Suprapubic skin (tissue), 4 donors: Measurements from ENCODE around the gene INSL3. TPM values are rescaled to one million over a fixed set of nuclear protein-coding genes. Genes with fewer than 3 reads are reported as not detected.

ENCODE experiments used
- DNase-seq, 2 donors: peaks; one replicate each; pipeline ENCODE4 v3.0.0-alpha.2; 2019; ENCODE audit warnings: low spot score in 2 of 2
- H3K27ac ChIP-seq: fragments of 200-600 bp; sonication (generic); one replicate; pipeline ENCODE4 v1.5.1; 2019
- H3K27me3 ChIP-seq: fragments of 200-600 bp; sonication (generic); one replicate; pipeline ENCODE4 v1.5.1; 2019
- H3K36me3 ChIP-seq: fragments of 200-600 bp; sonication (generic); one replicate; pipeline ENCODE4 v1.5.1; 2019
- H3K4me1 ChIP-seq: fragments of 200-600 bp; sonication (generic); one replicate; pipeline ENCODE4 v1.5.1; 2019
- H3K4me3 ChIP-seq: fragments of 200-600 bp; sonication (generic); one replicate; pipeline ENCODE4 v1.5.1; 2019; ENCODE audit warnings: mild to moderate bottlenecking
- H3K9me3 ChIP-seq: fragments of 200-600 bp; sonication (generic); one replicate; pipeline ENCODE4 v1.5.1; 2019
- CTCF ChIP-seq, 2 donors: fragments of 200-600 bp in 1 of 2; fragments of 450-650 bp in 1 of 2; sonication (generic) in 1 of 2; IDR thresholded peaks; one replicate each; pipeline ENCODE4 v1.5.1; 2016 to 2019; ENCODE audit warnings: antibody characterized with exemption in 2 of 2, mild to moderate bottlenecking in 1 of 2, moderate library complexity in 1 of 2
- EP300 ChIP-seq: sonication (generic); formaldehyde crosslinking; IDR thresholded peaks from one replicate; pipeline ENCODE4 v1.6.1; 2017; ENCODE audit warnings: antibody characterized with exemption
- POLR2A ChIP-seq, 2 donors: fragments of 450-650 bp; IDR thresholded peaks; one replicate each; pipeline ENCODE4 v1.6.1; 2017; ENCODE audit warnings: antibody characterized with exemption in 2 of 2, mild to moderate bottlenecking in 2 of 2, moderate library complexity in 2 of 2
- POLR2AphosphoS5 ChIP-seq, 3 donors: sonication (generic); formaldehyde crosslinking; IDR thresholded peaks; one replicate each; pipeline ENCODE4 v1.6.1; 2017; ENCODE audit warnings: antibody characterized with exemption in 3 of 3
- WGBS: methylation state at CpG from one replicate; pipeline ENCODE4 v1.1.5; 2018; 5-methylcytosine and 5-hydroxymethylcytosine counted together
- total RNA-seq, 4 donors: library from RNA; depleted of rRNA; stranded (reverse); fragments of >200 nt; gene quantifications; one replicate each; pipeline ENCODE4 v1.1.0, GENCODE V29; 2016

INSL3 gene
- total RNA-seq, 4 donors from 2014 or later = not detected

GRCh38 chr19:17797424-17798201 is 23.7 kb downstream of the INSL3 start:
- 47% methylated on average over 10 of the region's 11 CpGs for WGBS
- Histone ChIP-seq H3K27me3 (peaks cover 61% of the 10 kb centered on the region), H3K36me3 (no peaks in the 10 kb centered on the region), H3K27ac (no peak overlapping the region), H3K4me1 (peaks cover 18% of the 10 kb centered on the region), H3K9me3 (no peaks in the 10 kb centered on the region), H3K4me3 (no peak overlapping the region)
- no peak for DNase-seq
- TF ChIP-seq POLR2AphosphoS5 (IDR thresholded peaks at IDR 0.05) (no peak), EP300 (no peak)

- 50% methylated on average over 1 of the region's 1 CpG for WGBS
- DNase-seq = no peak
- Histone ChIP-seq H3K27ac (no peak overlapping the region), H3K4me3 (no peak overlapping the region), H3K4me1 (peaks cover 18% of the 10 kb centered on the region), H3K27me3 (peaks cover 54% of the 10 kb centered on the region), H3K36me3 (no peaks in the 10 kb centered on the region), H3K9me3 (no peaks in the 10 kb centered on the region)
- TF ChIP-seq POLR2AphosphoS5 (IDR thresholded peaks at IDR 0.05) (no peak), EP300 (no peak), POLR2A (IDR thresholded peaks at IDR 0.05) (no peak), CTCF (IDR thresholded peaks at IDR 0.05) (no peak)
Observed at GRCh38 chr19:17796838-17797423, 24.4 kb downstream of the INSL3 start.

GRCh38 chr19:17796013-17796837 is 25.1 kb downstream of the INSL3 start:
- no peaks in the 10 kb centered on the region for H3K9me3 ChIP-seq
- H3K4me3 ChIP-seq = no peak overlapping the region
- TF ChIP-seq CTCF (IDR thresholded peaks at IDR 0.05) (no peak), POLR2AphosphoS5 (IDR thresholded peaks at IDR 0.05) (no peak), POLR2A (IDR thresholded peaks at IDR 0.05) (no peak), EP300 (no peak)
- no peaks in the 10 kb centered on the region for H3K36me3 ChIP-seq
- peaks cover 49% of the 10 kb centered on the region for H3K27me3 ChIP-seq
- peaks cover 23% of the 10 kb centered on the region for H3K4me1 ChIP-seq
- H3K27ac ChIP-seq = no peak overlapping the region
- DNase-seq = no peak
- WGBS = 58% methylated on average over 4 of the region's 6 CpGs

GRCh38 chr19:17795495-17795856 is 25.8 kb downstream of the INSL3 start:
- Histone ChIP-seq H3K4me1 (peaks cover 30% of the 10 kb centered on the region), H3K36me3 (no peaks in the 10 kb centered on the region), H3K4me3 (peak overlapping the region; percentile 22), H3K27me3 (peaks cover 45% of the 10 kb centered on the region), H3K9me3 (no peaks in the 10 kb centered on the region), H3K27ac (no peak overlapping the region)
- no peak for DNase-seq
- no peak for TF ChIP-seq POLR2A (IDR thresholded peaks at IDR 0.05)
- no peak for TF ChIP-seq CTCF (IDR thresholded peaks at IDR 0.05)
- no peak for TF ChIP-seq POLR2AphosphoS5 (IDR thresholded peaks at IDR 0.05)
- TF ChIP-seq EP300 = no peak
- 59% methylated on average over 3 of the region's 14 CpGs for WGBS

- H3K9me3 ChIP-seq = no peaks in the 10 kb centered on the region
- WGBS = 8% methylated on average over 18 of the region's 50 CpGs
- peak within 1 kb of the TSS; percentile 22 for H3K4me3 ChIP-seq
- no peaks in the 10 kb centered on the region for H3K36me3 ChIP-seq
- H3K27ac ChIP-seq = no peak within 1 kb of the TSS
- TF ChIP-seq POLR2AphosphoS5 (IDR thresholded peaks at IDR 0.05) = no peak
- no peak for TF ChIP-seq EP300
- TF ChIP-seq CTCF (IDR thresholded peaks at IDR 0.05) = no peak
- no peak for TF ChIP-seq POLR2A (IDR thresholded peaks at IDR 0.05)
- DNase-seq = no peak
- peaks cover 45% of the 10 kb centered on the region for H3K27me3 ChIP-seq
- peaks cover 30% of the 10 kb centered on the region for H3K4me1 ChIP-seq
Observed at GRCh38 chr19:17794731-17795494, 26.4 kb downstream of the INSL3 start, which contains the start of gene B3GNT3. Gene B3GNT3 (plus strand): TSS chr19:17795138. CDS start chr19:17807808, 12,670 bp downstream.
